H1 (cell line): ENCODE data around the gene CTU1. TPM values are rescaled to one million over a fixed set of nuclear protein-coding genes. Genes with fewer than 3 reads are reported as not detected.

ENCODE experiments used
- CTCF ChIA-PET: fragments of 300-600 bp; sonication (Branson Sonifier 250); formaldehyde crosslinking; loops from one replicate; lab custom pipeline; 2021; ENCODE audit not compliant: partially characterized antibody; lab: Charles Lee
- POLR2A ChIA-PET: fragments of 300-600 bp; sonication (Branson Sonifier 250); formaldehyde crosslinking; loops from one replicate; lab custom pipeline; 2021; ENCODE audit warnings: inconsistent platforms; ENCODE audit not compliant: partially characterized antibody; lab: Charles Lee
- DNase-seq, 2 experiments: peaks; one replicate each; pipeline versions ENCODE4 v3.0.0 to v3.0.0-alpha.2; 2010 to 2022; ENCODE audit warnings: low spot score in 2 of 2, low read depth in 1 of 2, mixed read lengths in 1 of 2
- FAIRE-seq: peaks from 2 replicates; lab custom pipeline; 2011; peaks lifted over from hg19 to GRCh38; lab: Jason Lieb, UNC
- H2AFZ ChIP-seq: 2 replicates; pipeline ENCODE4 v1.8.1; 2012; ENCODE audit warnings: low read length, inconsistent platforms
- H2AK5ac ChIP-seq: 2 replicates; pipeline ENCODE4 v1.6.1; 2013; ENCODE audit warnings: low read depth, low read length
- H2BK120ac ChIP-seq: replicated peaks from 2 replicates; pipeline ENCODE3; 2013; ENCODE audit warnings: low read depth, low read length, inconsistent platforms
- H2BK12ac ChIP-seq: 2 replicates; pipeline ENCODE4 v1.6.1; 2013; ENCODE audit warnings: low read depth, low read length
- H2BK15ac ChIP-seq: 2 replicates; pipeline ENCODE4 v1.6.1; 2013; ENCODE audit warnings: low read length
- H2BK20ac ChIP-seq: 2 replicates; pipeline ENCODE4 v1.6.1; 2013; ENCODE audit warnings: low read length
- H2BK5ac ChIP-seq: 2 replicates; pipeline ENCODE4 v1.6.1; 2013; ENCODE audit warnings: low read depth, low read length
- H3K14ac ChIP-seq: 2 replicates; pipeline ENCODE4 v1.6.1; 2013; ENCODE audit warnings: inconsistent platforms; ENCODE audit not compliant: insufficient read length
- H3K18ac ChIP-seq: 2 replicates; pipeline ENCODE4 v1.6.1; 2013; ENCODE audit warnings: low read length; ENCODE audit errors: extremely low read depth
- H3K23ac ChIP-seq: 2 replicates; pipeline ENCODE4 v1.6.1; 2013; ENCODE audit warnings: inconsistent platforms; ENCODE audit not compliant: insufficient read length
- H3K23me2 ChIP-seq: 2 replicates; pipeline ENCODE4 v1.6.1; 2013; ENCODE audit warnings: low read depth, low read length
- H3K27ac ChIP-seq: 2 replicates; pipeline ENCODE4 v1.6.1; 2011; ENCODE audit warnings: low read depth, low read length, inconsistent platforms
- H3K27me3 ChIP-seq, 4 experiments: replicated peaks in 1 of 4; 1 replicate in 1 of 4; 2 replicates in 3 of 4; pipeline versions ENCODE4 v1.6.1 to v1.8.1; 2011 to 2013; ENCODE audit warnings: low read length in 3 of 4, mild to moderate bottlenecking in 3 of 4, inconsistent platforms in 2 of 4, mixed read lengths in 2 of 4, moderate library complexity in 1 of 4; ENCODE audit not compliant: control insufficient read depth in 3 of 4, insufficient read depth in 3 of 4; ENCODE audit errors: extremely low read depth in 1 of 4
- H3K36me3 ChIP-seq, 4 experiments: 2 replicates each; pipeline versions ENCODE4 v1.6.1 to v1.8.1; 2011 to 2013; ENCODE audit warnings: mild to moderate bottlenecking in 4 of 4, low read length in 3 of 4, moderate library complexity in 2 of 4, control low read depth in 1 of 4, inconsistent platforms in 1 of 4; ENCODE audit not compliant: insufficient read depth in 4 of 4, control insufficient read depth in 2 of 4
- H3K4ac ChIP-seq: replicated peaks from 2 replicates; pipeline ENCODE3; 2013; ENCODE audit warnings: low read length, low read depth, mixed read lengths, inconsistent platforms; ENCODE audit not compliant: insufficient read length
- H3K4me1 ChIP-seq, 4 experiments: replicated peaks in 1 of 4; 1 replicate in 1 of 4; 2 replicates in 3 of 4; pipeline versions ENCODE4 v1.6.1 to v1.8.1; 2011 to 2013; ENCODE audit warnings: low read length in 3 of 4, inconsistent platforms in 2 of 4, mixed read lengths in 1 of 4; ENCODE audit not compliant: insufficient read depth in 4 of 4, control insufficient read depth in 3 of 4
- H3K4me2 ChIP-seq, 2 experiments: 2 replicates each; pipeline versions ENCODE4 v1.6.1 to v1.8.1; 2011 to 2013; ENCODE audit warnings: low read depth in 2 of 2, low read length in 2 of 2, control low read depth in 1 of 2, inconsistent platforms in 1 of 2, mild to moderate bottlenecking in 1 of 2; ENCODE audit not compliant: insufficient read depth in 1 of 2
- H3K4me3 ChIP-seq, 4 experiments: fragments of 200-600, 300-600 bp in 1 of 4; sonication (generic), shearing (Covaris generic), sonication (Bioruptor Twin) in 1 of 4; 2 replicates each; pipeline versions ENCODE4 v1.5.1 to v1.8.1; 2011 to 2016; ENCODE audit warnings: low read length in 4 of 4, low read depth in 3 of 4, control low read depth in 2 of 4, inconsistent platforms in 2 of 4, mild to moderate bottlenecking in 2 of 4, mixed read lengths in 1 of 4, moderate library complexity in 1 of 4; ENCODE audit not compliant: insufficient read depth in 2 of 4; ENCODE audit errors: extremely low read depth in 1 of 4
- H3K56ac ChIP-seq: replicated peaks from 2 replicates; pipeline ENCODE3; 2013; ENCODE audit warnings: low read depth, mild to moderate bottlenecking, mixed read lengths, low read length, inconsistent platforms; ENCODE audit not compliant: insufficient read length
- H3K79me1 ChIP-seq: 2 replicates; pipeline ENCODE4 v1.6.1; 2013; ENCODE audit warnings: low read depth, low read length, control low read depth
- H3K79me2 ChIP-seq, 2 experiments: 2 replicates each; pipeline versions ENCODE4 v1.6.1 to v1.8.1; 2012 to 2013; ENCODE audit warnings: low read length in 2 of 2, mild to moderate bottlenecking in 2 of 2, inconsistent platforms in 1 of 2; ENCODE audit not compliant: insufficient read depth in 2 of 2, control insufficient read depth in 1 of 2
- H3K9ac ChIP-seq, 4 experiments: replicated peaks in 1 of 4; 1 replicate in 1 of 4; 2 replicates in 3 of 4; pipeline versions ENCODE4 v1.6.1 to v1.8.1; 2011 to 2013; ENCODE audit warnings: low read depth in 3 of 4, low read length in 3 of 4, control low read depth in 2 of 4, mild to moderate bottlenecking in 2 of 4, moderate library complexity in 2 of 4, inconsistent platforms in 1 of 4; ENCODE audit errors: extremely low read depth in 1 of 4
- H3K9me3 ChIP-seq, 2 experiments: 2 replicates each; pipeline versions ENCODE4 v1.6.1 to v1.8.1; 2012 to 2013; ENCODE audit warnings: mild to moderate bottlenecking in 2 of 2, moderate library complexity in 2 of 2, control low read depth in 1 of 2, inconsistent platforms in 1 of 2, low read depth in 1 of 2, low read length in 1 of 2, mixed read lengths in 1 of 2; ENCODE audit not compliant: insufficient read depth in 2 of 2
- H4K20me1 ChIP-seq, 2 experiments: replicated peaks in 1 of 2; 2 replicates each; pipeline versions ENCODE3 to v1.8.1; 2011 to 2013; ENCODE audit warnings: inconsistent platforms in 2 of 2, low read length in 2 of 2, mild to moderate bottlenecking in 1 of 2; ENCODE audit not compliant: insufficient read depth in 2 of 2, control insufficient read depth in 1 of 2
- H4K5ac ChIP-seq: 2 replicates; pipeline ENCODE4 v1.6.1; 2013; ENCODE audit warnings: low read length, low read depth, mixed read lengths, inconsistent platforms; ENCODE audit not compliant: insufficient read length
- H4K8ac ChIP-seq: 2 replicates; pipeline ENCODE4 v1.8.0; 2013; ENCODE audit warnings: mild to moderate bottlenecking, moderate library complexity, low read length, inconsistent platforms; ENCODE audit not compliant: insufficient read depth; ENCODE audit errors: extremely low read depth
- H4K91ac ChIP-seq: replicated peaks from 2 replicates; pipeline ENCODE3; 2013; ENCODE audit warnings: low read length, mixed read lengths, inconsistent platforms; ENCODE audit not compliant: insufficient read length
- BACH1 ChIP-seq: IDR thresholded peaks from 2 replicates; pipeline ENCODE4 v1.6.1; 2012; ENCODE audit warnings: low read length, improper control_type of control experiment
- KDM4A ChIP-seq: IDR thresholded peaks from one replicate; pipeline ENCODE4 v1.7.1; 2012; ENCODE audit warnings: low read depth, mild to moderate bottlenecking, moderate library complexity, low read length, inconsistent platforms; ENCODE audit not compliant: severe bottlenecking
- MAFK ChIP-seq: IDR thresholded peaks from 2 replicates; pipeline ENCODE4 v1.6.1; 2012; ENCODE audit warnings: low read depth, mild to moderate bottlenecking, improper control_type of control experiment, low read length
- RBBP5 ChIP-seq: IDR thresholded peaks from 2 replicates; pipeline ENCODE4 v1.7.1; 2012; ENCODE audit warnings: low read depth, mild to moderate bottlenecking, inconsistent platforms, low read length, moderate library complexity, borderline replicate concordance
- SP2 ChIP-seq: IDR thresholded peaks from 2 replicates; pipeline ENCODE4 v1.6.1; 2012; ENCODE audit warnings: mild to moderate bottlenecking, low read length, inconsistent platforms
- TBP ChIP-seq: IDR thresholded peaks from 2 replicates; pipeline ENCODE4 v1.6.1; 2011; ENCODE audit warnings: low read depth, low read length, improper control_type of control experiment
- WGBS, 2 experiments: shearing (Covaris generic) in 1 of 2; methylation state at CpG; one replicate each; pipeline versions ENCODE4 v1.1.6 to v1.1.7; 2013 to 2015; ENCODE audit warnings: low lambda C conversion rate in 2 of 2, mixed read lengths in 2 of 2, inconsistent platforms in 1 of 2, low coverage in 1 of 2, missing lambda C conversion rate in 1 of 2; ENCODE audit not compliant: insufficient replicate concordance in 2 of 2, insufficient coverage in 1 of 2, insufficient read length in 1 of 2; ENCODE audit errors: extremely low coverage in 1 of 2, missing lambda C conversion rate in 1 of 2; 5-methylcytosine and 5-hydroxymethylcytosine counted together
- polyA plus RNA-seq, 7 experiments: library from polyadenylated mRNA; depleted of rRNA in 3 of 7; stranded (reverse) in 5 of 7; unstranded in 2 of 7; fragments of >200 nt in 5 of 7; fragments of 200-250 nt in 2 of 7; gene quantifications; 1 replicate in 5 of 7; 2 replicates in 1 of 7; 4 replicates in 1 of 7; pipeline versions ENCODE4 v1.2.1 to v1.2.3, GENCODE V29; 2011 to 2013; ENCODE audit warnings: missing spikeins in 2 of 7, mixed read lengths in 2 of 7
- total RNA-seq: library from RNA; stranded (reverse); fragmentation: NEBNext Ultra II Directional; extraction: Animal tissue kit (Norgen Biotek cat#: 25700); gene quantifications from 2 replicates; pipeline ENCODE4 v1.2.1, GENCODE V29; 2021

The CTU1 gene
- total and polyA plus RNA-seq, 2 of the 8 experiments (the other 6 are each of a cell fraction or from before 2014, with no cell fraction given), result 4.6 to 7.2 TPM

DNA sequence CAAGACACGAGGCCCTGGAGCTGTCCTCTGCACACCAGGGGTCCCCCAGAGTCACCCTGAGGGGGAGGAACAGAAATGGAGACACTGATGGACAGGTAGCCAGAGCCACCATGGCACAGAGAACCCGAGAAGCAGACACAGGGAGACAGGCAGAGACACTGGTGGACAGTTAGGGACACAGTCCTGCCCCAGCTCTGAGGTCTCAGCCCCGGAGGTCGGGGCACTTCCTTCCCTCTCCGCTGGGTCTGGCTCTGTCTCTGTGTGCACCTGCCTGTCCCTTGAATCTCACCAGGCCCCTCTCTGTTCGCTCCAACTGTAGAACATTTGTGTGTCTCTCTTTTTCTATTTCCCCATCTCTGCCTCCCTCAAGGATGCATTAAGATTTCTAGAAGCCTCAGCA lies 30.1 kb downstream of the CTU1 start:
- no peak overlapping the region for H3K23ac ChIP-seq
- H3K27ac ChIP-seq, result no peak overlapping the region
- H3K14ac ChIP-seq, result no peak overlapping the region
- no peak overlapping the region for H3K18ac ChIP-seq
- peaks cover 0 to 3% of the 10 kb centered on the region in 2 experiments; a peak in 1 of 4 replicates for H3K9me3 ChIP-seq
- H4K8ac ChIP-seq, result no peak overlapping the region
- ChIA-PET POLR2A (no interaction called here), CTCF (interaction anchor here (0.8 kb wide), 1 partner anchor 57 kb away, joined by 3 read pairs; no protein-coding TSS in a partner anchor)
- H2AK5ac ChIP-seq, result no peak overlapping the region
- no peak for DNase-seq
- no peak overlapping the region for H3K4ac ChIP-seq
- FAIRE-seq, result no peak
- no peak overlapping the region for H3K4me3 ChIP-seq
- no peak overlapping the region for H2BK15ac ChIP-seq
- H2AFZ ChIP-seq, result no peak overlapping the region
- no peak overlapping the region for H2BK20ac ChIP-seq
- H3K27me3 ChIP-seq, result no peaks in the 10 kb centered on the region
- no peaks in the 10 kb centered on the region for H3K79me1 ChIP-seq
- no peak overlapping the region for H4K5ac ChIP-seq
- no peak overlapping the region for H2BK5ac ChIP-seq
- H3K56ac ChIP-seq, result no peak overlapping the region
- no peak overlapping the region for H2BK120ac ChIP-seq
- H2BK12ac ChIP-seq, result no peak overlapping the region
- no peaks in the 10 kb centered on the region for H3K23me2 ChIP-seq
- no peak overlapping the region for H3K9ac ChIP-seq
- no peak overlapping the region for H3K4me2 ChIP-seq
- H4K91ac ChIP-seq, result no peak overlapping the region
- 87% methylated on average over 6 of the region's 6 CpGs; no CpG with 5 or more reads in 1 of the 2 experiments for WGBS, 2 experiments
- H3K36me3 ChIP-seq, result no peaks in the 10 kb centered on the region
- no peaks in the 10 kb centered on the region for H4K20me1 ChIP-seq
- no peaks in the 10 kb centered on the region for H3K79me2 ChIP-seq
- H3K4me1 ChIP-seq, result peaks cover 2 to 5% (median 3%) of the 10 kb centered on the region in 4 experiments; a peak in 4 of 7 replicates
- TF ChIP-seq KDM4A (no peak), MAFK (no peak), TBP (no peak), BACH1 (no peak), SP2 (no peak), RBBP5 (no peak)
